Erythroblast (primary cell): ENCODE results near the gene SIAH3.

Experiments used
- GATA1 ChIP-seq: IDR thresholded peaks from 2 replicates; pipeline ENCODE4 v1.6.1; 2011; ENCODE audit warnings: low read depth, mild to moderate bottlenecking, control low read depth, low read length, moderate library complexity
- POLR2A ChIP-seq: IDR thresholded peaks from 2 replicates; pipeline ENCODE4 v1.6.1; 2011; ENCODE audit warnings: mild to moderate bottlenecking, low read length

DNA sequence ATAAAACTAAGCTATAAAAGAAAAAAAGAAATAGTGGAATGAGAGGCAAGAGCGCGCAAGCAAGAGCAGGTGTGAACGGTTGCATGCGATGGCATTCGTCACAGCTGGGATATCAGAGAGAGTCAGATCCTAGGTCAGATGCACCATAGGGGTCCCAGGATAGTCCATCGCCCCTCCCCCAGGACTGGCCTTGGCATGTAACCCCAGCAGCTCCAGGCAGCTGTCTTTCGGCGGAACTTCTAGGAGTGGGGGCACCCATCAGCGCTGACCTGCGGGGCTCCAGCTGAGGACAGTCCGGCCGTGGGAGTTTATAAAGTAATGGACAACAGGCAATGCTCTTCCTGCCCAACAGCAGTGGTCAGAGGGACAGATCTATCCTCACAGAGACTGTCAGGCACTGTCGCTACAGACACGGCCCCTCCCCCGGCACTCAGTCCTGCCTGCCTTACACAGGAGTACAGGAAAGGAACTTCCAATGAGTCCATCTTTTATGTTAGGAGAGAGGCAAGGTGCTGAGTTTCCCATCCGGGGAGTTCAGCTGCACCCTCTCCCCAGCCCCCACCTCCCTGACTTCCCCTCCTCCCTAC is 1.4 kb downstream of the SIAH3 start:
- TF ChIP-seq POLR2A (no peak), GATA1 (no peak)
